ENCODE results near the gene CSH2.
"Not testable (repeated sequence)": the region's sequence is repeated elsewhere in the genome, so short reads cannot be mapped to it uniquely, and the experiment has no call there.

CSH2 gene

DNA sequence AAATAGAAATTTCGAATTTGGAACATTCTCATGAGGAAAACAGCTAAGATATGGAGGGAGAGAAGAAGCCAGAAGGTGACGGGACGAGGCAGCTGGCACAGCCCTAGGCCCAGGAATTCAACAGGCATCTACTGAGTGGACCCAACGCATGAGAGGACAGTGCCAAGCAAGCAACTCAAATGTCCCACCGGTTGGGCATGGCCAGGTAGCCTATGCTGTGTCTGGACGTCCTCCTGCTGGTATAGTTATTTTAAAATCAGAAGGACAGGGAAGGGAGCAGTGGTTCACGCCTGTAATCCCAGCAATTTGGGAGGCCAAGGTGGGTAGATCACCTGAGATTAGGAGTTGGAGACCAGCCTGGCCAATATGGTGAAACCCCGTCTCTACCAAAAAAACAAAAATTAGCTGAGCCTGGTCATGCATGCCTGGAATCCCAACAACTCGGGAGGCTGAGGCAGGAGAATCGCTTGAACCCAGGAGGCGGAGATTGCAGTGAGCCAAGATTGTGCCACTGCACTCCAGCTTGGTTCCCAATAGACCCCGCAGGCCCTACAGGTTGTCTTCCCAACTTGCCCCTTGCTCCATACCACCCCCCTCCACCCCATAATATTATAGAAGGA is 43.2 kb upstream of the CSH2 start:
- Histone ChIP-seq H3K36me3 (no peaks in the 10 kb centered on the region), H3K27ac (no peak overlapping the region), H3K4me3 (ENCODE audit: low read depth in 1 of 2, low read length in 1 of 2) (no peak overlapping the region), H3K4me1 (ENCODE audit: control insufficient read depth in 1 of 2, insufficient read depth in 1 of 2, low read depth in 1 of 2, low read length in 1 of 2) (no peaks in the 10 kb centered on the region), H3K9me3 (no peaks in the 10 kb centered on the region), H3K27me3 (no peaks in the 10 kb centered on the region)
- TF ChIP-seq, protein P1, sequence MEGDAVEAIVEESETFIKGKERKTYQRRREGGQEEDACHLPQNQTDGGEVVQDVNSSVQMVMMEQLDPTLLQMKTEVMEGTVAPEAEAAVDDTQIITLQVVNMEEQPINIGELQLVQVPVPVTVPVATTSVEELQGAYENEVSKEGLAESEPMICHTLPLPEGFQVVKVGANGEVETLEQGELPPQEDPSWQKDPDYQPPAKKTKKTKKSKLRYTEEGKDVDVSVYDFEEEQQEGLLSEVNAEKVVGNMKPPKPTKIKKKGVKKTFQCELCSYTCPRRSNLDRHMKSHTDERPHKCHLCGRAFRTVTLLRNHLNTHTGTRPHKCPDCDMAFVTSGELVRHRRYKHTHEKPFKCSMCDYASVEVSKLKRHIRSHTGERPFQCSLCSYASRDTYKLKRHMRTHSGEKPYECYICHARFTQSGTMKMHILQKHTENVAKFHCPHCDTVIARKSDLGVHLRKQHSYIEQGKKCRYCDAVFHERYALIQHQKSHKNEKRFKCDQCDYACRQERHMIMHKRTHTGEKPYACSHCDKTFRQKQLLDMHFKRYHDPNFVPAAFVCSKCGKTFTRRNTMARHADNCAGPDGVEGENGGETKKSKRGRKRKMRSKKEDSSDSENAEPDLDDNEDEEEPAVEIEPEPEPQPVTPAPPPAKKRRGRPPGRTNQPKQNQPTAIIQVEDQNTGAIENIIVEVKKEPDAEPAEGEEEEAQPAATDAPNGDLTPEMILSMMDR (IDR thresholded peaks at IDR 0.05): no peak

DNA sequence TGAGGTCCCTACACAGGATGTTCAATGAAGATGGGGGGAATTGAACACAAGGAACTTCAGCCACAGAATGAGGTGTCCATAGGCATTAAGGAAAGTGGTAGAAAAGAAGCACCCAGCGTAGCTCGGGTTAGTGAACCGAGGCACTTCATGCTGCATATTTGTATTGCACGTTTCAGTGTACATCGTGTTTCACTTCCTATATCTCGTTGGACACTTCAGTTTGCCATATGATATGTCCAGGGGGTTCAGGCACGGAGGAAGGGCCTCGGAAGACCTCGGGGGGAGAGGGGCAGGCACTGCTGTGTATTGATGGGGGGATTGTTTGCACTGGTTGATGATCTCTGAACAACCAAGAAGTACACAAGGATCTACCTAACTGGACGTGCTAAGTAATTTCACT is 42.3 kb upstream of the CSH2 start:
- not testable (repeated sequence) for H3K27ac ChIP-seq; H3K27me3 ChIP-seq; H3K4me3 ChIP-seq (ENCODE audit: low read depth in 1 of 2, low read length in 1 of 2); H3K9me3 ChIP-seq; H3K4me1 ChIP-seq (ENCODE audit: control insufficient read depth in 1 of 2, insufficient read depth in 1 of 2, low read depth in 1 of 2, low read length in 1 of 2); H3K36me3 ChIP-seq

DNA sequence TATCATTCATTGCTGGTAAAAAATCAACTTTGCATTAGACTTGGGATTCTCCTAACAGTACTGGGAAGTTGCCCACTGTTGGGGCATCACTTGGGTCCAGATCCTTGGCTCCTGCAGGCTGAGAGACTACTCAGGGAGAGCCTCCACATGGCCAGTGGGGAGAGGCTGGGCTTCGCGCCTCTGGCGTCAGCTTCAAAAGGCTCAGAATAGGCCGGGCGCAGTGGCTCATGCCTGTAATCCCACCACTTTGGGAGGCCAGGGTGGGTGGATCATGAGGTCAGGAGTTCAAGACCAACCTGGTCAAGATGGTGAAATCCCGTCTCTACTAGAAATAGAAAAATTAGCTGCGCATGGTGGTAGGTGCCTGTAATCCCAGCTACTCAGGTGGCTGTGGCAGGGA is 41.0 kb upstream of the CSH2 start:
- TF ChIP-seq, protein P1 (IDR thresholded peaks at IDR 0.05): no peak
- Histone ChIP-seq H3K9me3 (no peaks in the 10 kb centered on the region), H3K36me3 (no peaks in the 10 kb centered on the region), H3K4me3 (ENCODE audit: low read depth in 1 of 2, low read length in 1 of 2) (no peak overlapping the region), H3K4me1 (ENCODE audit: control insufficient read depth in 1 of 2, insufficient read depth in 1 of 2, low read depth in 1 of 2, low read length in 1 of 2) (no peaks in the 10 kb centered on the region), H3K27ac (no peak overlapping the region), H3K27me3 (no peaks in the 10 kb centered on the region)

DNA sequence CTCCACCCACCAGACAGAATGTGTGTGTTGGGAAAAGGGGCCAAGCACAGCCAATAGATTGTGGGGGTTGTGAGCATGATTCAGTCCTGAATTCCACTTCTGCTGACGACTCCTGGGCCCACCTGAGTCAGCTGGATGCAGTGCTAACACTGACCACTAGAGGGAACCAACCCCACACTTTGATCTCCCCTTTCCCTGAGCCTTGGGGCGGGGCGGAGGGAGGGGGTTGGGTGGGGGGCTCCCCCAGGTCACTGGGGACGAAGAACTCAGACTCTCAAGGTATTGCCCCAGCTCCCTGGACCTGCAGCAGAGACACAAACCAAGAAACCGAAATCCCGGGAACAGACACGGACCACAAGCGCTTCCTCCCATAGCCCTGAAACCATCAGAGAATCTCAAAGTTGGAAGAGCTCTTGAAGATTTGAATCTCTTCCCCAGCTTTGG is 38.2 kb upstream of the CSH2 start:
- TF ChIP-seq, protein P1 (IDR thresholded peaks at IDR 0.05): peak; percentile 89
- Histone ChIP-seq H3K9me3 (no peaks in the 10 kb centered on the region), H3K27ac (no peak overlapping the region), H3K4me3 (ENCODE audit: low read depth in 1 of 2, low read length in 1 of 2) (no peak overlapping the region), H3K27me3 (no peaks in the 10 kb centered on the region), H3K36me3 (no peaks in the 10 kb centered on the region), H3K4me1 (ENCODE audit: control insufficient read depth in 1 of 2, insufficient read depth in 1 of 2, low read depth in 1 of 2, low read length in 1 of 2) (no peaks in the 10 kb centered on the region)

DNA sequence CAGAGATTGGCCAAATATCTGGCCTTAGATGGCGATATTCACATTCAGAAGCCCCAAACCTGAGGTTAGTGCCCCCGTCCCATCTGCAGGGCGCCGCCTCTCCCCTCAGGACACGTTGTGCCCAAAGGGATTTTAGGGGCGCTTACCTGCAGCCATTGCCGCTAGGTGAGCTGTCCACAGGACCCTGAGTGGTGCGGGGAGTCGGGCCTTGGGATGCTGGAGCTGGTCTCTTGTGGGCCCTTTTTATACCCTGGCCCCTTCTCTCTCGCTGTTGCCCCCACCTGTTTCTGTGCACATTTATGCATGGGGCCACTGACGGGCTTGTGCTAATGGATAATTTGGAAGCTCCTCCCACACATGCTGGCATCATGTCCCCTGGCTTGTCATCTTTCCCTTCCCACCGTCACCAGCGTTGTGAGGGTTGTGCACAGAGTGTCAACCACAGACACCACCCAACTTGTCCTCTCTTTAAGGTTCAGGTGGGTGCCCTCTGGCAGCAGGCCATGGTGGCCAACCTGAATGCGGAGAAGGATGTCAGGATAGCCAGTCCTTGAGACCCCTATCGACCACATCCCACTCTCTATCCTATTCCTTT is 37.7 kb upstream of the CSH2 start, which contains the start of gene CSHL1:
Gene CSHL1, minus strand, starts transcription at position 218 of the 595 bp plus-strand sequence. Its CDS starts 62 bp downstream, at position 156.
- Histone ChIP-seq H3K27me3 (no peaks in the 10 kb centered on the region), H3K9me3 (no peaks in the 10 kb centered on the region), H3K4me3 (ENCODE audit: low read depth in 1 of 2, low read length in 1 of 2) (no peak within 1 kb of the TSS), H3K27ac (no peak within 1 kb of the TSS), H3K36me3 (no peaks in the 10 kb centered on the region), H3K4me1 (ENCODE audit: control insufficient read depth in 1 of 2, insufficient read depth in 1 of 2, low read depth in 1 of 2, low read length in 1 of 2) (no peaks in the 10 kb centered on the region)
- TF ChIP-seq, protein P1 (IDR thresholded peaks at IDR 0.05): no peak

DNA sequence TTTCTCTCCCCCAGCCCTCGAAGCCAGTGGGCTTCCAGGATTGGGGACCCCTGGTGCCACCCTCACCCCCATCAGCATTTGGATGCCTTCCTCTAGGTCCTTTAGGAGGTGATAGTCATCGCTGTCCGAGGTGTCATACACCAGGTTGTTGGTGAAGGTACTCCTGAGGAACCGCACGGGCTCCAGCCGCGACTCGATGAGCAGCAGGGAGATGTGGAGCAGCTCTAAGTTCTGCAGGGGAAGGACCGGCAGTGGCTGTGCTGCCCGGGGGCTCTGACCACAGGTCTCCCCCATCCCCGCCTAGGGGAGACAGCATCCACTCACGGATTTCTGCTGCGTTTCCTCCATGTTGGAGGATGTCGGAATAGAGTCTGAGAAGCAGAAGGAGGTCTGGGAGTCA is 36.6 kb upstream of the CSH2 start:
- Histone ChIP-seq H3K4me3 (ENCODE audit: low read depth in 1 of 2, low read length in 1 of 2) (no peak overlapping the region), H3K36me3 (no peaks in the 10 kb centered on the region), H3K4me1 (ENCODE audit: control insufficient read depth in 1 of 2, insufficient read depth in 1 of 2, low read depth in 1 of 2, low read length in 1 of 2) (no peaks in the 10 kb centered on the region), H3K9me3 (no peaks in the 10 kb centered on the region), H3K27me3 (no peaks in the 10 kb centered on the region), H3K27ac (no peak overlapping the region)
- TF ChIP-seq, protein P1 (IDR thresholded peaks at IDR 0.05): no peak

GRCh38 chr17:63909586-63909985 is 36.1 kb upstream of the CSH2 start:
- not testable (repeated sequence) for H3K4me1 ChIP-seq (ENCODE audit: control insufficient read depth in 1 of 2, insufficient read depth in 1 of 2, low read depth in 1 of 2, low read length in 1 of 2); H3K27me3 ChIP-seq

GRCh38 chr17:63907161-63907778 is 33.8 kb upstream of the CSH2 start:
- H3K36me3 ChIP-seq; H3K9me3 ChIP-seq; H3K27me3 ChIP-seq; H3K27ac ChIP-seq; H3K4me1 ChIP-seq (ENCODE audit: control insufficient read depth in 1 of 2, insufficient read depth in 1 of 2, low read depth in 1 of 2, low read length in 1 of 2); H3K4me3 ChIP-seq (ENCODE audit: low read depth in 1 of 2, low read length in 1 of 2): not testable (repeated sequence)

More at GRCh38 chr17:63909586-63909985, 36.1 kb upstream of the CSH2 start:
- not testable (repeated sequence) for H3K27ac ChIP-seq; H3K9me3 ChIP-seq; H3K36me3 ChIP-seq; H3K4me3 ChIP-seq (ENCODE audit: low read depth in 1 of 2, low read length in 1 of 2)
